ENCODE measurements around the gene AANAT.

DNA sequence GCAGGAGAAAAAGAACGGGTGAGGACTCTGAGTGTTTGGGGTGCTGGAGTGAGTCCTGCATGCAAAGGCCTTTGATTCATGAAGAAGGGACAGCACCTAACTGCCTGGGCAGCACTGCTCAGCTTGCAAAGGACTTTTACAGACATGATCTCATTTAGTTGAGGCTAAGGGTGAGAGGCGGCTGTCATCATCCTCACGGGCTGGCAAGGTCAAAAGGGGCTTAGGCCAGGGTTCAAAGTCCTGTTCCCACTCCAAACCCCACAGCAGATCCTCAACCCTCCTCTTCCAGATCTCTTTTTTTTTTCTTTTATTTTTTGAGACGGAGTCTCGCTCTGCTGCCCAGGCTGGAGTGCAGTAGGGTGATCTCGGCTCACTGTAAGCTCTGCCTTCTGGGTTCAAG lies 29.1 kb downstream of the AANAT start:
- TF ChIP-seq POLR2A (IDR thresholded peaks at IDR 0.05): no peak
- TF ChIP-seq, protein P1, sequence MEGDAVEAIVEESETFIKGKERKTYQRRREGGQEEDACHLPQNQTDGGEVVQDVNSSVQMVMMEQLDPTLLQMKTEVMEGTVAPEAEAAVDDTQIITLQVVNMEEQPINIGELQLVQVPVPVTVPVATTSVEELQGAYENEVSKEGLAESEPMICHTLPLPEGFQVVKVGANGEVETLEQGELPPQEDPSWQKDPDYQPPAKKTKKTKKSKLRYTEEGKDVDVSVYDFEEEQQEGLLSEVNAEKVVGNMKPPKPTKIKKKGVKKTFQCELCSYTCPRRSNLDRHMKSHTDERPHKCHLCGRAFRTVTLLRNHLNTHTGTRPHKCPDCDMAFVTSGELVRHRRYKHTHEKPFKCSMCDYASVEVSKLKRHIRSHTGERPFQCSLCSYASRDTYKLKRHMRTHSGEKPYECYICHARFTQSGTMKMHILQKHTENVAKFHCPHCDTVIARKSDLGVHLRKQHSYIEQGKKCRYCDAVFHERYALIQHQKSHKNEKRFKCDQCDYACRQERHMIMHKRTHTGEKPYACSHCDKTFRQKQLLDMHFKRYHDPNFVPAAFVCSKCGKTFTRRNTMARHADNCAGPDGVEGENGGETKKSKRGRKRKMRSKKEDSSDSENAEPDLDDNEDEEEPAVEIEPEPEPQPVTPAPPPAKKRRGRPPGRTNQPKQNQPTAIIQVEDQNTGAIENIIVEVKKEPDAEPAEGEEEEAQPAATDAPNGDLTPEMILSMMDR (IDR thresholded peaks at IDR 0.05): no peak

Measured in adrenal gland (tissue), 5 donors.